Left ventricle myocardium inferior (tissue), 1 donor: ENCODE data around the gene GNAQ. TPM values are rescaled to one million over a fixed set of nuclear protein-coding genes. Genes with fewer than 3 reads are reported as not detected.
"Not testable (repeated sequence)": the region's sequence is repeated elsewhere in the genome, so short reads cannot be mapped to it uniquely, and the experiment has no call there.

ENCODE experiments used
- DNase-seq: peaks from one replicate; pipeline ENCODE4 v3.0.0-alpha.2; 2020
- H3K27ac ChIP-seq: fragments of 200-600 bp; replicated peaks from 2 replicates; pipeline ENCODE4 v1.8.0; 2021
- H3K27me3 ChIP-seq: fragments of 200-600 bp; 2 replicates; pipeline ENCODE4 v1.8.0; 2021; ENCODE audit warnings: low read depth
- H3K36me3 ChIP-seq: fragments of 200-600 bp; 2 replicates; pipeline ENCODE4 v1.8.0; 2021
- H3K4me1 ChIP-seq: fragments of 200-600 bp; 2 replicates; pipeline ENCODE4 v1.8.0; 2021
- H3K4me3 ChIP-seq: fragments of 200-600 bp; 2 replicates; pipeline ENCODE4 v1.8.0; 2021; ENCODE audit warnings: mild to moderate bottlenecking, moderate library complexity
- H3K9me3 ChIP-seq: fragments of 200-600 bp; replicated peaks from 2 replicates; pipeline ENCODE4 v1.8.0; 2021
- intact Hi-C: fragments of 100-400 bp; cut with micrococcal nuclease; formaldehyde crosslinking; loops from one replicate; pipeline ENCODE4 v1.11.0; 2022
- total RNA-seq: library from RNA; stranded (reverse); fragmentation: NEBNext Ultra II Directional; extraction: Animal tissue kit (Norgen Biotek cat#: 25700); gene quantifications from one replicate; pipeline ENCODE4 v1.2.1, GENCODE V29; 2021
- TF ChIP-seq, protein P1 (sequence below): fragments of 200-600 bp; IDR thresholded peaks from 2 replicates; pipeline ENCODE4 v1.8.0; 2021; ENCODE audit warnings: antibody characterized with exemption, mild to moderate bottlenecking, borderline replicate concordance
- donor health status: DM: no; HTN: yes; CAD: no; lungs with severe emphysema.

GNAQ gene
- total RNA-seq, 1 donor from 2014 or later, result 15.2 TPM

DNA sequence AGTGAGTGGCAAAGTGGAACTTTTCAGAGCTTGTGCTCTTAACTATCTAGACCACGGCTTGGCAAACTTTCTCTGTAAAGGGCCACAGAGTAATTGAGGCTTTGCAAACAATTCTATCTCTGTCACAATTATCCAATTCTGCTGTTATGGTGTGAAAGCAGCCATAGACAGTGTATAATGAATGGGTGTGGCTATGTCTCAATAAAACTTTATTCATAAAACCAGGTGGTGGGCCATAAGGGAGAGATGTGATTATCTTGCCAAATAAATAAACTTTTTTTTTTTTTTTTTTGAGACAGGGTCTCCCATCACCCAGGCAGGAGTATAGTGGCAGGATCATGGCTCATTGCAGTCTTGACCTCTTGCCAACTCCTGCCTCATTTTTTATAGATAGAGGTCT, 304.8 kb downstream of the GNAQ start:
- Histone ChIP-seq H3K4me1 (peaks cover 4% of the 10 kb centered on the region), H3K27me3 (no peaks in the 10 kb centered on the region), H3K27ac (no peak overlapping the region), H3K4me3 (no peak overlapping the region), H3K36me3 (peaks cover 33% of the 10 kb centered on the region), H3K9me3 (peaks cover 9% of the 10 kb centered on the region)
- intact Hi-C loops, result no loop called here
- TF ChIP-seq, protein P1, sequence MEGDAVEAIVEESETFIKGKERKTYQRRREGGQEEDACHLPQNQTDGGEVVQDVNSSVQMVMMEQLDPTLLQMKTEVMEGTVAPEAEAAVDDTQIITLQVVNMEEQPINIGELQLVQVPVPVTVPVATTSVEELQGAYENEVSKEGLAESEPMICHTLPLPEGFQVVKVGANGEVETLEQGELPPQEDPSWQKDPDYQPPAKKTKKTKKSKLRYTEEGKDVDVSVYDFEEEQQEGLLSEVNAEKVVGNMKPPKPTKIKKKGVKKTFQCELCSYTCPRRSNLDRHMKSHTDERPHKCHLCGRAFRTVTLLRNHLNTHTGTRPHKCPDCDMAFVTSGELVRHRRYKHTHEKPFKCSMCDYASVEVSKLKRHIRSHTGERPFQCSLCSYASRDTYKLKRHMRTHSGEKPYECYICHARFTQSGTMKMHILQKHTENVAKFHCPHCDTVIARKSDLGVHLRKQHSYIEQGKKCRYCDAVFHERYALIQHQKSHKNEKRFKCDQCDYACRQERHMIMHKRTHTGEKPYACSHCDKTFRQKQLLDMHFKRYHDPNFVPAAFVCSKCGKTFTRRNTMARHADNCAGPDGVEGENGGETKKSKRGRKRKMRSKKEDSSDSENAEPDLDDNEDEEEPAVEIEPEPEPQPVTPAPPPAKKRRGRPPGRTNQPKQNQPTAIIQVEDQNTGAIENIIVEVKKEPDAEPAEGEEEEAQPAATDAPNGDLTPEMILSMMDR, result no peak
- no peak for DNase-seq

DNA sequence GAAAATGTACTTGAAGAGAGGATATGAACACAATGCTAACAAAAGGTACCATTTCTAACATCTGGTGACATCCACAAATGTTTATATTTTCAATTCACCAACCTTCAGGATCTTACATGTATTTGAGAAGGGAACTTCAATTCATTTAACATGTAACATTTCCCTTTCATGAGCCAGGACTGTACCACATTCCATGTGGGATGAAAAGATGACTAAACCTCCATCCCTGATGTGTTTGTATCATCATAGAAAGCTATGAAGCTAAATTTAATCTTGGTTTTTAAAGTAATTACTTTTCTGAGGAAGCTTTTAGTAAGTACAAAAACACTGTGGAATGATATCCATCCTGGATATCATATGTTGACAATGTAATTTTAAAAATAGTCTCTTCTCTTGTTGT, 305.3 kb downstream of the GNAQ start:
- no peak for DNase-seq
- intact Hi-C loops, result no loop called here
- Histone ChIP-seq H3K4me1 (peaks cover 4% of the 10 kb centered on the region), H3K4me3 (no peak overlapping the region), H3K27me3 (no peaks in the 10 kb centered on the region), H3K27ac (no peak overlapping the region), H3K9me3 (peaks cover 9% of the 10 kb centered on the region), H3K36me3 (peaks cover 33% of the 10 kb centered on the region)
- TF ChIP-seq, protein P1, result no peak

- no peaks in the 10 kb centered on the region for H3K4me1 ChIP-seq
- peaks cover 33% of the 10 kb centered on the region for H3K36me3 ChIP-seq
- TF ChIP-seq, protein P1, result no peak
- H3K27me3 ChIP-seq, result no peaks in the 10 kb centered on the region
- DNase-seq, result no peak
- H3K9me3 ChIP-seq, result peaks cover 9% of the 10 kb centered on the region
- H3K4me3 ChIP-seq, result no peak overlapping the region
- H3K27ac ChIP-seq, result no peak overlapping the region
- intact Hi-C loops, result no loop called here
These were observed 305.8 kb downstream of the GNAQ start for GRCh38 chr9:77725820-77726219.

DNA sequence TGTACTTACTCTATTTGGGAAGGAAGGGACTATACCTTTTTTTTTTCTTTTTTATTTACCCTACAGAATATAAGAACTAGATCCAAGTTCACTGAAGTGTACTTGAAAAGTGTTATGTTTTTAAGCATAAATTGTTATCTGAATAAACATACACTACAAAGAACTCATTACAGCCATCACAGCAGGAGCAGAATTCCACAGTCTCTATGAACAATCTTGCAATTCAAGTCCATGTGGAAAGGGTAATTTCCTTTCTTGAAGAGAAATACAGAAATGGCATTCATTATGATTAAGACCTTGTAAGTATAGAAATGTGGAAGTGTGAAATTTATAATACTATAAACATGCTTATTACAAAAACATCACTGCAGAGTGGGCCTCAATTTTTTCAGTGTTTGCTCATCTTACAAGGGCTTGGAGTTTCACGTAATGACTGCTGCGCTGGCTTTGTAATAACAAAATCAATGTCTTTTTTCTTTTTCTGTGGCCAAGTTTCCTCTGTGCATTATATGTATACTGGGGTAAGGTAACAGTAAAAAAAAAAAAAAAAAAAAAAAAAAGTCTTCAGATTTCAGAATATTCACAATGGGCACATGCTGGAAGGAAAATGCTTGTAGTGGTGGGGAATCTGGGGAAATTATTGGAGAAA, 306.4 kb downstream of the GNAQ start:
- intact Hi-C loops, result no loop called here
- H3K9me3 ChIP-seq, result peaks cover 9% of the 10 kb centered on the region
- H3K4me3 ChIP-seq, result no peak overlapping the region
- no peaks in the 10 kb centered on the region for H3K27me3 ChIP-seq
- DNase-seq, result no peak
- TF ChIP-seq, protein P1, result no peak
- H3K4me1 ChIP-seq, result no peaks in the 10 kb centered on the region
- no peak overlapping the region for H3K27ac ChIP-seq
- H3K36me3 ChIP-seq, result peaks cover 33% of the 10 kb centered on the region

DNA sequence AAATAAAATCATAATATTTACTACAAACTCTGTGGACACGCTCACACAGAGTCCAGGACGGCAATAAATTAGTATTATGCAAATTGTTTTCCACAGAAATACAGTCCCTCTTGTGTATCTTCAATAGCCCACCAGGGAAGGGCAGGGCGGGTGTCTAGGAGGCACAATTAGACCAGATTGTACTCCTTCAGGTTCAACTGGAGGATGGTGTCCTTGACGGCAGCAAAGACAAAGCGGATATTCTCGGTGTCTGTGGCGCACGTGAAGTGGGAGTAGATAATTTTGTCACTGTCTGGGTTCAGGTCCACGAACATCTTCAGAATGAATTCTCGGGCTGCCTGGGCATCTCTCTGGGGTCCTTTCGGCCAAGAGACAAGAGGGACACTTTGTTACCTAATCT, 310.5 kb downstream of the GNAQ start:
- H3K27ac ChIP-seq, H3K9me3 ChIP-seq, H3K4me1 ChIP-seq, H3K4me3 ChIP-seq, DNase-seq, intact Hi-C loops, H3K27me3 ChIP-seq: not testable (repeated sequence)
- H3K36me3 ChIP-seq, result peaks cover 10% of the 10 kb centered on the region

GRCh38 chr9:77719321-77719720, 312.3 kb downstream of the GNAQ start:
- intact Hi-C loops, result no loop called here
- Histone ChIP-seq H3K36me3 (peaks cover 4% of the 10 kb centered on the region), H3K9me3 (peaks cover 9% of the 10 kb centered on the region), H3K4me3 (no peak overlapping the region), H3K27me3 (no peaks in the 10 kb centered on the region), H3K27ac (no peak overlapping the region), H3K4me1 (no peaks in the 10 kb centered on the region)
- no peak for DNase-seq
- TF ChIP-seq, protein P1, result no peak

- H3K4me3 ChIP-seq, H3K27ac ChIP-seq, DNase-seq, H3K36me3 ChIP-seq, H3K4me1 ChIP-seq, intact Hi-C loops, H3K9me3 ChIP-seq, H3K27me3 ChIP-seq: not testable (repeated sequence)
These were observed 313.3 kb downstream of the GNAQ start for GRCh38 chr9:77718298-77718640.

- H3K27ac ChIP-seq, H3K36me3 ChIP-seq, H3K27me3 ChIP-seq, H3K4me3 ChIP-seq, H3K9me3 ChIP-seq, DNase-seq, intact Hi-C loops, H3K4me1 ChIP-seq: not testable (repeated sequence)
These were observed 313.9 kb downstream of the GNAQ start for GRCh38 chr9:77717608-77718297.
